Keratinocyte (primary cell): Measurements from ENCODE around the gene FBH1. TPM values are rescaled to one million over a fixed set of nuclear protein-coding genes. Genes with fewer than 3 reads are reported as not detected.

Experiments used
- DNase-seq: peaks from one replicate; pipeline ENCODE4 v3.0.0-alpha.2; 2011; ENCODE audit warnings: low read depth, missing footprints, low spot score
- FAIRE-seq: peaks from 2 replicates; lab custom pipeline; 2011; peaks lifted over from hg19 to GRCh38; lab: Jason Lieb, UNC
- H2AFZ ChIP-seq: 2 replicates; pipeline ENCODE4 v1.6.0; 2012; ENCODE audit warnings: low read length, control low read depth, inconsistent platforms; ENCODE audit not compliant: control insufficient read depth
- H3K27ac ChIP-seq: 2 replicates; pipeline ENCODE4 v1.5.1; 2011; ENCODE audit warnings: low read length; ENCODE audit not compliant: control insufficient read depth, insufficient read depth
- H3K27me3 ChIP-seq: 3 replicates; pipeline ENCODE4 v1.6.0; 2011; ENCODE audit warnings: low read length; ENCODE audit not compliant: control insufficient read depth, insufficient read depth; ENCODE audit errors: extremely low read depth
- H3K36me3 ChIP-seq, 2 experiments: 2 replicates in 1 of 2; 3 replicates in 1 of 2; pipeline ENCODE4 v1.5.1; 2011; ENCODE audit warnings: low read length in 2 of 2, mild to moderate bottlenecking in 1 of 2; ENCODE audit not compliant: control insufficient read depth in 2 of 2, insufficient read depth in 2 of 2; ENCODE audit errors: extremely low read depth in 1 of 2
- H3K4me1 ChIP-seq: 3 replicates; pipeline ENCODE4 v1.5.1; 2011; ENCODE audit warnings: low read length; ENCODE audit not compliant: control insufficient read depth, insufficient read depth; ENCODE audit errors: extremely low read depth
- H3K4me2 ChIP-seq: 3 replicates; pipeline ENCODE4 v1.6.0; 2011; ENCODE audit warnings: low read depth, low read length; ENCODE audit not compliant: control insufficient read depth, insufficient read depth; ENCODE audit errors: extremely low read depth
- H3K4me3 ChIP-seq, 3 experiments: fragments of 200-600 bp in 1 of 3; sonication (generic) in 1 of 3; 2 replicates in 2 of 3; 3 replicates in 1 of 3; pipeline ENCODE4 v1.5.1; 2011 to 2016; ENCODE audit warnings: low read length in 3 of 3, mild to moderate bottlenecking in 3 of 3, control low read depth in 2 of 3, inconsistent platforms in 1 of 3, low read depth in 1 of 3, mixed read lengths in 1 of 3, mixed run types in 1 of 3, moderate library complexity in 1 of 3; ENCODE audit not compliant: control insufficient read depth in 2 of 3, insufficient read depth in 2 of 3; ENCODE audit errors: extremely low read depth in 1 of 3
- H3K79me2 ChIP-seq: 2 replicates; pipeline ENCODE4 v1.6.0; 2012; ENCODE audit warnings: low read length; ENCODE audit not compliant: control insufficient read depth, insufficient read depth
- H3K9ac ChIP-seq: 3 replicates; pipeline ENCODE4 v1.6.0; 2011; ENCODE audit warnings: low read length; ENCODE audit not compliant: control insufficient read depth, insufficient read depth; ENCODE audit errors: extremely low read depth
- H3K9me1 ChIP-seq: 3 replicates; pipeline ENCODE4 v1.6.0; 2011; ENCODE audit warnings: low read length; ENCODE audit not compliant: control insufficient read depth, insufficient read depth; ENCODE audit errors: extremely low read depth
- H3K9me3 ChIP-seq: 2 replicates; pipeline ENCODE4 v1.5.1; 2012; ENCODE audit warnings: low read depth, low read length; ENCODE audit not compliant: control insufficient read depth
- H4K20me1 ChIP-seq: 3 replicates; pipeline ENCODE4 v1.6.0; 2011; ENCODE audit warnings: low read length; ENCODE audit not compliant: control insufficient read depth, insufficient read depth; ENCODE audit errors: extremely low read depth
- EZH2 ChIP-seq: IDR thresholded peaks from one replicate; pipeline ENCODE4 v1.6.1; 2012; ENCODE audit warnings: inconsistent platforms, mild to moderate bottlenecking, low read length, moderate library complexity
- dilution Hi-C: fragments of 300-500 bp; cut with MboI; formaldehyde crosslinking; loops from one replicate; pipeline ENCODE4 v1.7.0; 2020; ENCODE audit warnings: low sequenced_read_pairs; ENCODE audit not compliant: extremely low pct_ligation_motif_present
- polyA plus RNA-seq, 5 experiments: library from polyadenylated mRNA; depleted of rRNA in 3 of 5; stranded (reverse) in 3 of 5; stranded (forward) in 1 of 5; unstranded in 1 of 5; fragments of >200 nt; gene quantifications; 1 replicate in 1 of 5; 2 replicates in 3 of 5; 3 replicates in 1 of 5; pipeline versions ENCODE4 v1.2.1 to v1.2.3, GENCODE V29; 2011 to 2012; ENCODE audit warnings: missing spikeins in 2 of 5, low read depth in 1 of 5, low replicate concordance in 1 of 5

FBH1 gene
- polyA plus RNA-seq, 1 donor (not counting 4 experiments of a cell fraction or from before 2014, with no cell fraction given) = 61.8 TPM

DNA sequence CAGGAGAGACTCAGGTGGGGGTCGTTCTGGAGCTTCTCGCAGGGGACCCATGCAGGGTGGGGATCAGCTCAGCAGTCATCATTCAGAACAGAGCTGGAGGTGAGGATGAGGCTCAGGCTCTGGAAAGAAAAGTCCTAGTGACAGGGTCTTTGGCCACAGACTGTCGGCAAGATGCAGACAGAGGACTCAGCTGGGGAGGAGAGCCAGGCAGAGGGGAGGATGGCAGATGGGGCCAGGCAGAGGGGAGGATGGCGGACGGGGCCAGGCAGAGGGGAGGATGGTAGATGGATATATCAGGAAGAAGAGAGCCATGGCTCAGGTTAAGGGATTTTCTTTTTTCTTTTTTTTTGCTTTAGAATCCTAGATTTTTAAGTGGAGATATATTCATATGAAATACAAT lies 95.0 kb downstream of the FBH1 start:
- Histone ChIP-seq H3K4me2 (no peak overlapping the region), H3K9ac (no peak overlapping the region), H3K27ac (no peak overlapping the region), H3K9me1 (no peaks in the 10 kb centered on the region), H3K36me3 (no peaks in the 10 kb centered on the region), H3K9me3 (no peaks in the 10 kb centered on the region), H3K79me2 (no peaks in the 10 kb centered on the region), H3K4me3 (no peak overlapping the region), H2AFZ (no peak overlapping the region), H3K4me1 (no peaks in the 10 kb centered on the region), H4K20me1 (no peaks in the 10 kb centered on the region), H3K27me3 (peaks cover 12% of the 10 kb centered on the region)
- FAIRE-seq = no peak
- DNase-seq = no peak
- no peak for TF ChIP-seq EZH2
- dilution Hi-C loops = no loop called here

Other genes starting within 250 kb of the FBH1 start
- 6.4 to 8.4 TPM (median 8.1 TPM) in 3 replicates for gene ASB13, start 223.6 kb upstream of the FBH1 start, polyA plus RNA-seq
- gene TASOR2, start 205.4 kb upstream of the FBH1 start, polyA plus RNA-seq = 34.9 to 40.4 TPM (median 35.0 TPM) in 3 replicates
- gene GDI2, start 76.8 kb upstream of the FBH1 start, polyA plus RNA-seq = 155 to 293 TPM (median 244 TPM) in 3 replicates
- gene ANKRD16, start 350 bp upstream of the FBH1 start, polyA plus RNA-seq = 5.4 to 6.2 TPM (median 6.0 TPM) in 3 replicates
- 3.1 to 4.9 TPM (median 3.8 TPM) in 3 replicates for gene IL15RA, start 87.3 kb downstream of the FBH1 start, polyA plus RNA-seq
- gene IL2RA, start 172.1 kb downstream of the FBH1 start, polyA plus RNA-seq = not detected in 3 replicates
- gene RBM17, start 198.8 kb downstream of the FBH1 start, polyA plus RNA-seq = 30.0 to 54.8 TPM (median 35.0 TPM) in 3 replicates